Measurements from ENCODE around the gene DNAJC11.

- TF ChIP-seq GATA2 (IDR thresholded peaks at IDR 0.05; ENCODE audit: low read depth, low read length) (no peak), GATA3 (IDR thresholded peaks at IDR 0.05; ENCODE audit: low read depth, low read length) (no peak)
Observed at GRCh38 chr1:6603238-6603914, 98.2 kb downstream of the DNAJC11 start.

Data from SH-SY5Y (cell line).